OCI-LY3 (cell line): Measurements from ENCODE around the gene SLC25A43.

Experiments used
- CTCF ChIP-seq: fragments of 200-600, 300-600 bp; sonication (generic); IDR thresholded peaks from 2 replicates; pipeline ENCODE4 v1.5.1; 2014; ENCODE audit warnings: antibody characterized with exemption, low read length, low read depth
- EZH2phosphoT487 ChIP-seq: fragments of 200-600 bp; shearing (Covaris generic); IDR thresholded peaks from 2 replicates; pipeline ENCODE4 v1.6.1; 2018; ENCODE audit warnings: antibody characterized with exemption, mixed run types, low read depth

DNA sequence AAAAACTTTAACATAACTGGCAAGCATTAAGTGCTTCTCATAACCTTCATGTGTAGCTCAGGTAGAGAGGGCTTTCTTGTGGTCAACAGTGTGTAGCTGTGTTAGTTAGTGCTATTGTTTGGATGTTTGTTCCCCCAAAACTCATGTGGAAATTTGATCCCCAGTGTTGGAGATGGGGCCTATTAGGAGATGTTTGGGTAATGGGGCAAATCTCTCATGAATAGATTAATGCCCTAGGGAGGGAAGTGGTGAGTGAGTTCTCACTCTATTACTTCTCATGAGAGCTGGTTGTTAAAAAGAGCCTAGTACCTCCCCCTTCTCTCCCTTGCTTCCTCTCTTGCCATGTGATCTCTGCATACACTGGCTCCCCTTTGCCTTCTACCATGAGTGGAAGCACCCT lies 16.5 kb upstream of the SLC25A43 start:
- TF ChIP-seq CTCF = no peak
- TF ChIP-seq EZH2phosphoT487 = no peak
